ENCODE results near the gene PGBD1.

DNA sequence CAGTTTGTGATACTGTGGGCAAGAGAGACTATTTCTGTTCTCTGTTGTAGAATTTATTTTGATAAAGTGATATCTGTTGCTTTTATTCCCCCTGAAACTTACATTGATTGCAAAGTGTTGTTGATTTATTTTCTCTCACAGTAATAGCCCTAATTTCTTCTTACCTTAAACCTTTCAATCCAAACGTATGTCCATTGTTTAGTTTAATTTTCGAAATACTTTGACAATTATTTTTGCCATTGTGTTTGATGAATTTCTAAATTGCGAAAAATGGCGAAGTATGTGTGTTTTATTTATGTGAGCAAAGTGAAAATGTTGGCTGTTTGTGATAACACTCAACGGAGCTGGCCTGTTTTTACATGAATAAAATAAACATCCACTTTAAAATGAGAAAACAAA is 14.8 kb upstream of the PGBD1 start:
- TF ChIP-seq CTCF (IDR thresholded peaks at IDR 0.05) (no peak), POLR2A (IDR thresholded peaks at IDR 0.05) (no peak)
